Astrocyte (in vitro differentiated cells and primary cell): Measurements from ENCODE around the gene TKFC. TPM values are rescaled to one million over a fixed set of nuclear protein-coding genes. Genes with fewer than 3 reads are reported as not detected.
"Not testable (repeated sequence)": the region's sequence is repeated elsewhere in the genome, so short reads cannot be mapped to it uniquely, and the experiment has no call there.

Experiments used
- DNase-seq: peaks from one replicate; pipeline ENCODE4 v3.0.0-alpha.2; 2010; ENCODE audit warnings: low read depth
- FAIRE-seq: peaks from 2 replicates; lab custom pipeline; 2011; peaks lifted over from hg19 to GRCh38; lab: Jason Lieb, UNC
- H2AFZ ChIP-seq: 2 replicates; pipeline ENCODE4 v1.6.0; 2012; ENCODE audit warnings: low read depth, low read length, inconsistent platforms
- H3K27ac ChIP-seq: 2 replicates; pipeline ENCODE4 v1.5.1; 2011; ENCODE audit warnings: low read depth, low read length, inconsistent platforms
- H3K27me3 ChIP-seq: 2 replicates; pipeline ENCODE4 v1.6.0; 2011; ENCODE audit warnings: low read length, inconsistent platforms; ENCODE audit not compliant: insufficient read depth
- H3K36me3 ChIP-seq: 2 replicates; pipeline ENCODE4 v1.5.1; 2011; ENCODE audit warnings: low read length, inconsistent platforms; ENCODE audit not compliant: insufficient read depth
- H3K4me1 ChIP-seq: 2 replicates; pipeline ENCODE4 v1.5.1; 2011; ENCODE audit warnings: low read length, inconsistent platforms; ENCODE audit not compliant: insufficient read depth
- H3K4me2 ChIP-seq: 2 replicates; pipeline ENCODE4 v1.6.0; 2012; ENCODE audit warnings: low read length, inconsistent platforms
- H3K4me3 ChIP-seq: 2 replicates; pipeline ENCODE4 v1.5.1; 2011; ENCODE audit warnings: low read depth, mild to moderate bottlenecking, low read length, inconsistent platforms; ENCODE audit not compliant: insufficient read depth
- H3K79me2 ChIP-seq: 2 replicates; pipeline ENCODE4 v1.6.0; 2012; ENCODE audit warnings: mild to moderate bottlenecking, low read length, inconsistent platforms; ENCODE audit not compliant: insufficient read depth
- H3K9ac ChIP-seq: 2 replicates; pipeline ENCODE4 v1.6.0; 2012; ENCODE audit warnings: mild to moderate bottlenecking, low read length, inconsistent platforms
- H3K9me3 ChIP-seq: 2 replicates; pipeline ENCODE4 v1.5.1; 2012; ENCODE audit warnings: low read depth, mild to moderate bottlenecking, low read length, inconsistent platforms; ENCODE audit not compliant: insufficient read depth
- H4K20me1 ChIP-seq: 2 replicates; pipeline ENCODE4 v1.6.0; 2012; ENCODE audit warnings: low read length, inconsistent platforms; ENCODE audit not compliant: insufficient read depth
- H3K27ac Mint-ChIP-seq: one replicate; pipeline ENCODE4 v1.8.0; 2021; ENCODE audit warnings: mild to moderate bottlenecking, mixed read lengths; ENCODE audit not compliant: unreplicated experiment
- H3K27me3 Mint-ChIP-seq: one replicate; pipeline ENCODE4 v1.8.0; 2021; ENCODE audit warnings: low read depth, mixed read lengths; ENCODE audit not compliant: unreplicated experiment
- H3K36me3 Mint-ChIP-seq: one replicate; pipeline ENCODE4 v1.8.0; 2021; ENCODE audit warnings: low read depth, mixed read lengths; ENCODE audit not compliant: unreplicated experiment
- H3K4me1 Mint-ChIP-seq: one replicate; pipeline ENCODE4 v1.8.0; 2021; ENCODE audit warnings: low read depth, mixed read lengths; ENCODE audit not compliant: unreplicated experiment
- H3K4me3 Mint-ChIP-seq: one replicate; pipeline ENCODE4 v1.8.0; 2021; ENCODE audit warnings: mild to moderate bottlenecking, moderate library complexity, mixed read lengths; ENCODE audit not compliant: unreplicated experiment
- H3K9me3 Mint-ChIP-seq: one replicate; pipeline ENCODE4 v1.8.0; 2021; ENCODE audit warnings: mild to moderate bottlenecking, mixed read lengths; ENCODE audit not compliant: unreplicated experiment
- EZH2 ChIP-seq: IDR thresholded peaks from 2 replicates; pipeline ENCODE4 v1.6.1; 2012; ENCODE audit warnings: mild to moderate bottlenecking, low read length, inconsistent platforms; ENCODE audit not compliant: insufficient read depth
- total RNA-seq: library from RNA; stranded (reverse); gene quantifications from 2 replicates; pipeline ENCODE4 v1.2.1, GENCODE V29; 2021
- TF ChIP-seq, protein P1 (sequence below): IDR thresholded peaks from 2 replicates; pipeline ENCODE4 v1.5.1; 2011; ENCODE audit warnings: low read depth, mild to moderate bottlenecking, inconsistent platforms, low read length, moderate library complexity; ENCODE audit not compliant: insufficient read depth

The TKFC gene
- total RNA-seq, 1 donor from 2014 or later: 23.9 TPM

DNA sequence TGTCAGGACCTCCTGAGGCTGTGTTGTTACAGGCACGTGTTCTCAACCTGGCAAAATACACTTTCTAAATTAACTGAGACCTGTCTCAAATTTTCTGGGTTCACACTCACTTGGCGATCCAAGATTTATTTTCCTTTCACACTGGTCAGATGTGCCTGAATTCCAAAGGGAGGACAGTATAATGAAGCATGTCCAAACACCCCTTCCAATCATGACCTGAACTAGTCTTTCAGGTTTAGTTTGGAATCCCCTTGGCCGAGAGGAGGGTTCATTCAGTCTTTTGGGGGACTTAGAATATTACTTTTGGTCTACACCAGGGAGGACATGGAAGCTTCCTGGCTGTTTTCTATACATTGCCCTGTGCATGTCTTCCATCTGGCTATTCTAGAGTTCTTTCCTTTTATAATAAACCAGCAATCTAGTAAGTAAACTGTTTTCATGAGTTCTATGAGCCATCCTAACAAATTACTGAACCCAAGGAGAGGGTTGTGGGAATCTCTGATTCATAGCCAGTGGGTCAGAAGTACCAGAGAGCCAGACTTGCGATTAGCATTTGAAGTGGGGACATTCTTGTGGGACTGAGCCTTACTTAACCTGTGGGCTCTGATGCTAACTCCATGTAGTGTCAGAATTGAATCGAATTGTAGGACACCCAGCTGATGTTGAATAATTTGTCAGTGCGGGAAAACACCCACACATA is 44.6 kb downstream of the TKFC start:
- no peaks in the 10 kb centered on the region for H3K79me2 ChIP-seq
- H3K4me1 ChIP-seq: peaks cover 11% of the 10 kb centered on the region
- no peak for TF ChIP-seq EZH2
- TF ChIP-seq, protein P1, sequence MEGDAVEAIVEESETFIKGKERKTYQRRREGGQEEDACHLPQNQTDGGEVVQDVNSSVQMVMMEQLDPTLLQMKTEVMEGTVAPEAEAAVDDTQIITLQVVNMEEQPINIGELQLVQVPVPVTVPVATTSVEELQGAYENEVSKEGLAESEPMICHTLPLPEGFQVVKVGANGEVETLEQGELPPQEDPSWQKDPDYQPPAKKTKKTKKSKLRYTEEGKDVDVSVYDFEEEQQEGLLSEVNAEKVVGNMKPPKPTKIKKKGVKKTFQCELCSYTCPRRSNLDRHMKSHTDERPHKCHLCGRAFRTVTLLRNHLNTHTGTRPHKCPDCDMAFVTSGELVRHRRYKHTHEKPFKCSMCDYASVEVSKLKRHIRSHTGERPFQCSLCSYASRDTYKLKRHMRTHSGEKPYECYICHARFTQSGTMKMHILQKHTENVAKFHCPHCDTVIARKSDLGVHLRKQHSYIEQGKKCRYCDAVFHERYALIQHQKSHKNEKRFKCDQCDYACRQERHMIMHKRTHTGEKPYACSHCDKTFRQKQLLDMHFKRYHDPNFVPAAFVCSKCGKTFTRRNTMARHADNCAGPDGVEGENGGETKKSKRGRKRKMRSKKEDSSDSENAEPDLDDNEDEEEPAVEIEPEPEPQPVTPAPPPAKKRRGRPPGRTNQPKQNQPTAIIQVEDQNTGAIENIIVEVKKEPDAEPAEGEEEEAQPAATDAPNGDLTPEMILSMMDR: no peak
- peaks cover 2% of the 10 kb centered on the region for H3K9me3 ChIP-seq
- Mint-ChIP-seq H3K9me3 (peaks cover 6% of the 10 kb centered on the region), H3K4me3 (no peak overlapping the region), H3K4me1 (peaks cover 17% of the 10 kb centered on the region), H3K27ac (peak overlapping the region; percentile 34), H3K27me3 (no peaks in the 10 kb centered on the region), H3K36me3 (peaks cover 11% of the 10 kb centered on the region)
- no peaks in the 10 kb centered on the region for H3K27me3 ChIP-seq
- no peaks in the 10 kb centered on the region for H4K20me1 ChIP-seq
- no peak for FAIRE-seq
- H3K4me3 ChIP-seq: no peak overlapping the region
- H3K27ac ChIP-seq: peak overlapping the region; percentile 65
- no peak overlapping the region for H2AFZ ChIP-seq
- peak; percentile 84 for DNase-seq
- H3K4me2 ChIP-seq: no peak overlapping the region
- H3K36me3 ChIP-seq: peaks cover 3% of the 10 kb centered on the region
- H3K9ac ChIP-seq: no peak overlapping the region

DNA sequence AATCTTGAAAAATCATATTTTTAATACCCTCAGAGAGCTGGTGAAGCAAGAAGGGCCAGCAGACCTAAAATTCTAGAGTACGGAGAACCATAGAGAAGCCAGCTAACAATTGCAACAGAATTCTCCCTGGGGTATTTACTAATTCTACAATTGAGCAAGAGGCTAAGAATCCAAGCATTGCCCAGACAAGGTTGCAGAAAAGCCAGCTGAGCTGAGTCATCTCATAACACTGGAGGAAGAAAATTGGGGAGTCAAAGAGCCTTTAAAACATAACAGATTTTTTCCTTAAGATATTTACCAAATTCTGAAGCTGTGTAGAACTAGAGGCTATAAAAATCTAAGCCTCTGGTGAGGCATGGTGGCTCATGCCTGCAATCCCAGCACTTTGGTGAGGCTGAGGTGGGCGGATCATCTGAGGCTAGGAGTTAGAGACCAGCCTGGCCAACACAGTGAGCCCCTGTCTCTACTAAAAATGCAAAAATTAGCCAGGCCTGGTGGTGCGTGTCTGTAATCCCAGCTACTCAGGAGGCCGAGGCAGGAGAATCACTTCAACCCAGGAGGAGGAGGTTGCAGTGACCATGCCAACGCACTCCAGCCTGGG is 45.8 kb downstream of the TKFC start:
- H3K27me3 Mint-ChIP-seq: no peaks in the 10 kb centered on the region
- Histone ChIP-seq H3K9me3 (no peaks in the 10 kb centered on the region), H3K4me2 (peak overlapping the region; percentile 43), H3K36me3 (peaks cover 3% of the 10 kb centered on the region), H3K27ac (peak overlapping the region; percentile 65), H3K79me2 (no peaks in the 10 kb centered on the region), H3K27me3 (no peaks in the 10 kb centered on the region), H3K4me1 (peaks cover 11% of the 10 kb centered on the region), H4K20me1 (no peaks in the 10 kb centered on the region), H3K9ac (peak overlapping the region; percentile 32), H3K4me3 (no peak overlapping the region), H2AFZ (no peak overlapping the region)
- H3K27ac Mint-ChIP-seq: no peak overlapping the region
- TF ChIP-seq, protein P1: no peak
- TF ChIP-seq EZH2: no peak
- peak; percentile 90 for DNase-seq
- peaks cover 17% of the 10 kb centered on the region for H3K4me1 Mint-ChIP-seq
- peaks cover 4% of the 10 kb centered on the region for H3K9me3 Mint-ChIP-seq
- FAIRE-seq: peak; percentile 60
- H3K36me3 Mint-ChIP-seq: peaks cover 8% of the 10 kb centered on the region
- H3K4me3 Mint-ChIP-seq: no peak overlapping the region

DNA sequence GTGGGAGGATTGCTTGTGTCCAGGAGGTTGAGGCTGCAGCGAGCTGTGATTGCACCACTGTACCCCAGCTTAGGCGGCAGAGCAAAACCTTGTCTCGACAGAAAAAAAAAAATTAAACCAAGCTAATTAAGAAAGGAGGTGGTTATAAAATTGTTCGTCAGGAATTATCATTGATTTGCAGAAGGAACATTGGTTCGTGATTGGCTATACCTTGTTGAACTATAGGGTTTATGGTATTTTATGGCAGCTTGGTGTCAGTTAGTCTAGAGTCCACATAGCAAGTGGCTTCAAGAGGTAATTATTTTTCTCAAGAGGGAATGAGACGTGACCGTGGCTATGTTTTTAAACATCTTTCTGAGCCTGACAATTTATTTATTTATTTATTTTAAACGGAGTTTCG is 47.9 kb downstream of the TKFC start:
- Histone ChIP-seq H3K9me3 (no peaks in the 10 kb centered on the region), H3K4me1 (peaks cover 11% of the 10 kb centered on the region), H3K4me3 (no peak overlapping the region), H3K4me2 (no peak overlapping the region), H3K36me3 (no peaks in the 10 kb centered on the region), H4K20me1 (no peaks in the 10 kb centered on the region), H3K79me2 (no peaks in the 10 kb centered on the region), H3K9ac (no peak overlapping the region), H3K27me3 (no peaks in the 10 kb centered on the region), H2AFZ (no peak overlapping the region), H3K27ac (no peak overlapping the region)
- Mint-ChIP-seq H3K4me1 (peaks cover 17% of the 10 kb centered on the region), H3K36me3 (peaks cover 3% of the 10 kb centered on the region), H3K9me3 (no peaks in the 10 kb centered on the region), H3K27me3 (no peaks in the 10 kb centered on the region), H3K4me3 (no peak overlapping the region), H3K27ac (no peak overlapping the region)
- TF ChIP-seq, protein P1: no peak
- TF ChIP-seq EZH2: no peak
- FAIRE-seq (no peak), DNase-seq (no peak)

DNA sequence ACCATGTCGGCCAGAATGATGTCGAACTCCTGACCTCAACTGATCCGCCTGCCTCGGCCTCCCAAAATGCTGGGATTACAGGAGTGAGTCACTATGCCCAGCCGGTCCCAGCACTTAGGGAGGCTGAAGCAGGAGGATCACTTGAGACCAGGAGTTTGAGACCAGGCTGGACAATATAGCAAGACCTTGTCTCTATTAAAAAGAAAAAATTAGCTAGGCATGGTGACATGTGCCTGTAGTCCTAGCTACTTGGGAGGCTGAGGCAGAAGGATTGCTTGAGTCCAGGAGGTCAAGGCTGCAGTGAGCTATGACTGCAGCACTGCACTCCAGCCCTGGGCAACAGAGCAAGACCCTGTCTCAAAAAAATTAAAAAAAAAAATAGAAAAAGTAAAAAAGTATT is 50.8 kb downstream of the TKFC start:
- H3K4me1 ChIP-seq, H4K20me1 ChIP-seq, DNase-seq, H3K79me2 ChIP-seq, H3K9me3 ChIP-seq, H3K9ac ChIP-seq, H3K27me3 Mint-ChIP-seq, H3K4me3 Mint-ChIP-seq, H3K36me3 ChIP-seq, H3K4me2 ChIP-seq, H3K27ac Mint-ChIP-seq, H3K27me3 ChIP-seq, H3K27ac ChIP-seq, H3K4me1 Mint-ChIP-seq, FAIRE-seq, H3K36me3 Mint-ChIP-seq, H3K4me3 ChIP-seq, H3K9me3 Mint-ChIP-seq, H2AFZ ChIP-seq: not testable (repeated sequence)
